WERI-Rb-1 (cell line): ENCODE data around the gene TSHZ2.

Source experiments
- DNase-seq: peaks from one replicate; pipeline ENCODE4 v3.0.0-alpha.2; 2020
- H3K27ac ChIP-seq: fragments of 250-450 bp; sonication (Bioruptor Pico); 2 replicates; pipeline ENCODE4 v1.5.1; 2020; ENCODE audit warnings: mild to moderate bottlenecking, moderate library complexity
- H3K27me3 ChIP-seq: fragments of 250-450 bp; sonication (Bioruptor Pico); 2 replicates; pipeline ENCODE4 v1.5.1; 2021; ENCODE audit warnings: mild to moderate bottlenecking, low read depth, moderate library complexity; ENCODE audit not compliant: insufficient read depth, severe bottlenecking
- H3K36me3 ChIP-seq: fragments of 250-450 bp; sonication (Bioruptor Pico); 2 replicates; pipeline ENCODE4 v1.5.1; 2020; ENCODE audit warnings: mild to moderate bottlenecking, moderate library complexity
- H3K4me3 ChIP-seq: 2 replicates; pipeline ENCODE4 v1.5.1; 2011; ENCODE audit warnings: low read depth, mild to moderate bottlenecking, control low read depth, low read length
- H3K9me3 ChIP-seq: fragments of 250-450 bp; sonication (Bioruptor Pico); 2 replicates; pipeline ENCODE4 v1.5.1; 2021; ENCODE audit warnings: mild to moderate bottlenecking, moderate library complexity; ENCODE audit not compliant: severe bottlenecking
- TF ChIP-seq, protein P1 (sequence below): IDR thresholded peaks from 2 replicates; pipeline ENCODE4 v1.5.1; 2011; ENCODE audit warnings: low read depth, mild to moderate bottlenecking, control low read depth, inconsistent platforms, low read length

The TSHZ2 gene

GRCh38 chr20:53245574-53245973, 273.4 kb downstream of the TSHZ2 start:
- no peak for DNase-seq
- Histone ChIP-seq H3K4me3 (no peak overlapping the region), H3K36me3 (no peaks in the 10 kb centered on the region), H3K27me3 (peaks cover 74% of the 10 kb centered on the region), H3K27ac (no peak overlapping the region), H3K9me3 (no peaks in the 10 kb centered on the region)
- TF ChIP-seq, protein P1, sequence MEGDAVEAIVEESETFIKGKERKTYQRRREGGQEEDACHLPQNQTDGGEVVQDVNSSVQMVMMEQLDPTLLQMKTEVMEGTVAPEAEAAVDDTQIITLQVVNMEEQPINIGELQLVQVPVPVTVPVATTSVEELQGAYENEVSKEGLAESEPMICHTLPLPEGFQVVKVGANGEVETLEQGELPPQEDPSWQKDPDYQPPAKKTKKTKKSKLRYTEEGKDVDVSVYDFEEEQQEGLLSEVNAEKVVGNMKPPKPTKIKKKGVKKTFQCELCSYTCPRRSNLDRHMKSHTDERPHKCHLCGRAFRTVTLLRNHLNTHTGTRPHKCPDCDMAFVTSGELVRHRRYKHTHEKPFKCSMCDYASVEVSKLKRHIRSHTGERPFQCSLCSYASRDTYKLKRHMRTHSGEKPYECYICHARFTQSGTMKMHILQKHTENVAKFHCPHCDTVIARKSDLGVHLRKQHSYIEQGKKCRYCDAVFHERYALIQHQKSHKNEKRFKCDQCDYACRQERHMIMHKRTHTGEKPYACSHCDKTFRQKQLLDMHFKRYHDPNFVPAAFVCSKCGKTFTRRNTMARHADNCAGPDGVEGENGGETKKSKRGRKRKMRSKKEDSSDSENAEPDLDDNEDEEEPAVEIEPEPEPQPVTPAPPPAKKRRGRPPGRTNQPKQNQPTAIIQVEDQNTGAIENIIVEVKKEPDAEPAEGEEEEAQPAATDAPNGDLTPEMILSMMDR: no peak

- H3K27ac ChIP-seq: no peak overlapping the region
- no peaks in the 10 kb centered on the region for H3K36me3 ChIP-seq
- H3K9me3 ChIP-seq: no peaks in the 10 kb centered on the region
- H3K27me3 ChIP-seq: peaks cover 77% of the 10 kb centered on the region
- DNase-seq: no peak
- no peak overlapping the region for H3K4me3 ChIP-seq
- TF ChIP-seq, protein P1: no peak
Observed at GRCh38 chr20:53247468-53248103, 275.4 kb downstream of the TSHZ2 start.

- Histone ChIP-seq H3K9me3 (peaks cover 3% of the 10 kb centered on the region), H3K4me3 (no peak overlapping the region), H3K27me3 (peaks cover 78% of the 10 kb centered on the region), H3K27ac (no peak overlapping the region), H3K36me3 (no peaks in the 10 kb centered on the region)
- no peak for DNase-seq
- TF ChIP-seq, protein P1: no peak
Observed at GRCh38 chr20:53250456-53250855, 278.3 kb downstream of the TSHZ2 start.

- TF ChIP-seq, protein P1: no peak
- no peak overlapping the region for H3K27ac ChIP-seq
- peaks cover 80% of the 10 kb centered on the region for H3K27me3 ChIP-seq
- peaks cover 3% of the 10 kb centered on the region for H3K9me3 ChIP-seq
- DNase-seq: no peak
- H3K36me3 ChIP-seq: no peaks in the 10 kb centered on the region
- H3K4me3 ChIP-seq: no peak overlapping the region
Observed at GRCh38 chr20:53252002-53252401, 279.8 kb downstream of the TSHZ2 start.

- no peak overlapping the region for H3K27ac ChIP-seq
- no peak for DNase-seq
- no peak overlapping the region for H3K4me3 ChIP-seq
- peaks cover 3% of the 10 kb centered on the region for H3K9me3 ChIP-seq
- TF ChIP-seq, protein P1: no peak
- no peaks in the 10 kb centered on the region for H3K36me3 ChIP-seq
- peaks cover 83% of the 10 kb centered on the region for H3K27me3 ChIP-seq
Observed at GRCh38 chr20:53253668-53254067, 281.5 kb downstream of the TSHZ2 start.
